Activated T-cell treated with anti-CD3 and anti-CD28 coated beads, Interleukin-2, amount 50 U/mL, for 72 hours (primary cell): Measurements from ENCODE around the gene CAB39L. TPM values are rescaled to one million over a fixed set of nuclear protein-coding genes. Genes with fewer than 3 reads are reported as not detected.
A peak's percentile ranks its signal among the peaks of the same experiment; 100 is the strongest.
"Not testable (repeated sequence)": the region's sequence is repeated elsewhere in the genome, so short reads cannot be mapped to it uniquely, and the experiment has no call there.

Experiments
- ATAC-seq, 2 donors: fragments of 150-1000 bp; cut with Tn5 transposase; replicated peaks in 1 of 2; 2 replicates each; pipeline ENCODE4 v1.10.0; 2021; ENCODE audit warnings: moderate library complexity in 2 of 2, mild to moderate bottlenecking in 1 of 2
- DNase-seq, 2 donors: peaks; one replicate each; pipeline ENCODE4 v3.0.0; 2021 to 2022; ENCODE audit warnings: mixed read lengths in 1 of 2
- H3K27ac Mint-ChIP-seq: one replicate; pipeline ENCODE4 v1.8.0; 2022; ENCODE audit warnings: mild to moderate bottlenecking, moderate library complexity, mixed read lengths
- H3K27me3 Mint-ChIP-seq: one replicate; pipeline ENCODE4 v1.8.0; 2022; ENCODE audit warnings: low read depth, mixed read lengths
- H3K36me3 Mint-ChIP-seq, 2 donors: one replicate each; pipeline ENCODE4 v1.8.0; 2022; ENCODE audit warnings: mixed read lengths in 2 of 2, mild to moderate bottlenecking in 1 of 2; ENCODE audit not compliant: insufficient read depth in 2 of 2
- H3K4me1 Mint-ChIP-seq: one replicate; pipeline ENCODE4 v1.8.0; 2022; ENCODE audit warnings: low read depth, mixed read lengths
- H3K4me3 Mint-ChIP-seq, 2 donors: one replicate each; pipeline ENCODE4 v1.8.0; 2022; ENCODE audit warnings: mild to moderate bottlenecking in 2 of 2, mixed read lengths in 2 of 2, moderate library complexity in 2 of 2
- H3K9me3 Mint-ChIP-seq, 2 donors: one replicate each; pipeline ENCODE4 v1.8.0; 2022; ENCODE audit warnings: mixed read lengths in 2 of 2
- total RNA-seq, 2 donors: library from RNA; stranded (reverse); gene quantifications; one replicate each; pipeline ENCODE4 v1.2.3, GENCODE V29; 2022

The CAB39L gene
- total RNA-seq, 2 donors from 2014 or later = 4.4 to 10.0 TPM

- ATAC-seq = no peak
- Mint-ChIP-seq H3K27me3 (no peaks in the 10 kb centered on the region), H3K36me3 (no peaks in the 10 kb centered on the region), H3K4me3 (no peak overlapping the region), H3K27ac (no peak overlapping the region), H3K4me1 (peaks cover 11% of the 10 kb centered on the region), H3K9me3 (no peaks in the 10 kb centered on the region)
- DNase-seq = no peak
Observed at GRCh38 chr13:49346460-49346859, 97.4 kb downstream of the CAB39L start.

- H3K4me3 Mint-ChIP-seq = no peak overlapping the region
- H3K9me3 Mint-ChIP-seq = no peaks in the 10 kb centered on the region
Observed at GRCh38 chr13:49343731-49344130, 100.1 kb downstream of the CAB39L start.

GRCh38 chr13:49343255-49343654 lies 100.6 kb downstream of the CAB39L start:
- Mint-ChIP-seq H3K27me3 (no peaks in the 10 kb centered on the region), H3K4me1 (peaks cover 9% of the 10 kb centered on the region)

More at GRCh38 chr13:49343731-49344130, 100.1 kb downstream of the CAB39L start:
- Mint-ChIP-seq H3K27ac (no peak overlapping the region), H3K36me3 (no peaks in the 10 kb centered on the region), H3K27me3 (no peaks in the 10 kb centered on the region), H3K4me1 (peaks cover 9% of the 10 kb centered on the region)
- ATAC-seq (no peak), DNase-seq (no peak)

GRCh38 chr13:49342454-49342853 lies 101.4 kb downstream of the CAB39L start:
- ATAC-seq = no peak
- peaks cover 9% of the 10 kb centered on the region for H3K4me1 Mint-ChIP-seq
- no peaks in the 10 kb centered on the region for H3K9me3 Mint-ChIP-seq
- no peaks in the 10 kb centered on the region for H3K36me3 Mint-ChIP-seq
- H3K4me3 Mint-ChIP-seq = no peak overlapping the region
- no peak overlapping the region for H3K27ac Mint-ChIP-seq
- DNase-seq = no peak
- no peaks in the 10 kb centered on the region for H3K27me3 Mint-ChIP-seq

More at GRCh38 chr13:49343255-49343654, 100.6 kb downstream of the CAB39L start:
- ATAC-seq (no peak), DNase-seq (no peak)
- no peaks in the 10 kb centered on the region for H3K9me3 Mint-ChIP-seq
- no peak overlapping the region for H3K27ac Mint-ChIP-seq
- H3K4me3 Mint-ChIP-seq = no peak overlapping the region
- no peaks in the 10 kb centered on the region for H3K36me3 Mint-ChIP-seq

GRCh38 chr13:49341941-49342340 lies 101.9 kb downstream of the CAB39L start:
- no peak for ATAC-seq
- no peak overlapping the region for H3K4me3 Mint-ChIP-seq
- no peaks in the 10 kb centered on the region for H3K27me3 Mint-ChIP-seq
- H3K4me1 Mint-ChIP-seq = peaks cover 9% of the 10 kb centered on the region
- no peaks in the 10 kb centered on the region for H3K36me3 Mint-ChIP-seq
- H3K9me3 Mint-ChIP-seq = no peaks in the 10 kb centered on the region
- no peak for DNase-seq
- no peak overlapping the region for H3K27ac Mint-ChIP-seq

DNA sequence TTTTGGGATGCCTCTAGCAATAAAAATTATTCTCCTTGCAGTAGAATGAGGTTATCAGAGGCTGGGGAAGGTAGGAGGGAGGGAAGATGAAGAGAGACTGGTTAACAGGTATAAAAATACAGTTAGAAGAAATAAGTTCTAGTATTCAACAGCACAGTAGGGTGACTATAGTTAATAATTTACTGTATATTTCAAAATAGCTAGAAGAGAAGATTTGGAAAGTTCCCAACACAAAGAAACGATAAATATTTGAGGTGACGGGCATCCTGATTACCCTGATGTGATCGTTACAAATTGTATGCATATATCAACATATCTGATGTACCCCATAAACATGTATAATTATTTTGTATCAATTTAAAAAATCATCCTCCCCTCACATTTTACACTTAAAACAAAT lies 102.3 kb downstream of the CAB39L start:
- peaks cover 9% of the 10 kb centered on the region for H3K4me1 Mint-ChIP-seq
- no peak overlapping the region for H3K4me3 Mint-ChIP-seq
- no peaks in the 10 kb centered on the region for H3K9me3 Mint-ChIP-seq
- no peaks in the 10 kb centered on the region for H3K36me3 Mint-ChIP-seq
- H3K27me3 Mint-ChIP-seq = no peaks in the 10 kb centered on the region
- no peak overlapping the region for H3K27ac Mint-ChIP-seq
- DNase-seq = no peak
- no peak for ATAC-seq

- no peak overlapping the region for H3K4me3 Mint-ChIP-seq
- peaks cover 9% of the 10 kb centered on the region for H3K4me1 Mint-ChIP-seq
- no peak for ATAC-seq
- no peaks in the 10 kb centered on the region for H3K27me3 Mint-ChIP-seq
- H3K36me3 Mint-ChIP-seq = no peaks in the 10 kb centered on the region
- DNase-seq = no peak
- H3K27ac Mint-ChIP-seq = no peak overlapping the region
- no peaks in the 10 kb centered on the region for H3K9me3 Mint-ChIP-seq
Observed at GRCh38 chr13:49340161-49340560, 103.7 kb downstream of the CAB39L start.

GRCh38 chr13:49336655-49337054 lies 107.2 kb downstream of the CAB39L start:
- ATAC-seq = no peak
- H3K27ac Mint-ChIP-seq = no peak overlapping the region
- H3K4me3 Mint-ChIP-seq = no peak overlapping the region
- no peaks in the 10 kb centered on the region for H3K36me3 Mint-ChIP-seq
- H3K9me3 Mint-ChIP-seq = no peaks in the 10 kb centered on the region
- H3K27me3 Mint-ChIP-seq = no peaks in the 10 kb centered on the region
- no peaks in the 10 kb centered on the region for H3K4me1 Mint-ChIP-seq
- no peak for DNase-seq

GRCh38 chr13:49330546-49330864 lies 113.4 kb downstream of the CAB39L start:
- DNase-seq = no peak
- no peaks in the 10 kb centered on the region for H3K9me3 Mint-ChIP-seq
- H3K27ac Mint-ChIP-seq = no peak overlapping the region
- no peaks in the 10 kb centered on the region for H3K4me1 Mint-ChIP-seq
- H3K4me3 Mint-ChIP-seq = no peak overlapping the region
- no peaks in the 10 kb centered on the region for H3K27me3 Mint-ChIP-seq
- H3K36me3 Mint-ChIP-seq = no peaks in the 10 kb centered on the region
- ATAC-seq = no peak

DNA sequence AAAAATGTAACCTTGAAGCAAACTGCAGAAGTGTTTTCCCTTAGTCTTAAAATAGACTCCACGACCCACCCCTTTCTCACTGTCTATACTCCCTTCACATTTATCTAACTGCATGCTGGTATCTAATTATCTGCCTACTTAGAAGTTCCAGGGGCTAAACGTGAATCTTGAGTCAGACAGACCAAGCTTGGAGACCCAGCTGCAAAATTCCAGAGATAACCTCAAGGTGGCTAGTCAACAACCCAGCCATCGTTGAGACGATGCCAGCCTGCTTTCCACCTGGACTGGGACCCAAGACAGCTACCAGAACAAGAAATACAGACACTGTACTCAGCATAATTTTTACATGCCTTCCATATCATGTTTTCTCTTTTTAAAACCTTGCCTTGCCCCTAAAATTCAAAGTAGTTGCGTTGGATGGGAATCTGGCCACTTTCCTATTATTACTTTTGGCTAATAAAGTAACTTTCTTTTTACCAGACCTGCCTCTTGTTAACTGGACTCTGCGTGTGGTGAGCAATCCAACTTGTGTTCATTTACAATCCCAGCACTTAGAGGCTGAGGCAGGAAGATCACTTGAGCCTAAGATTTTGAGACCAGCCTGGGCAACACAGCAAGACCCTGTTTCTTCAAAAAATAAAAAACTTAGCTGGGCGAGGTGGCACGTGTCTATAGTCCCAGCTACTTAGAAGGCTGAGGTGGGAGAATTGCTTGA lies 113.9 kb downstream of the CAB39L start:
- Mint-ChIP-seq H3K36me3 (no peaks in the 10 kb centered on the region), H3K4me1 (no peaks in the 10 kb centered on the region), H3K4me3 (no peak overlapping the region), H3K9me3 (no peaks in the 10 kb centered on the region), H3K27ac (peak overlapping the region; percentile 64), H3K27me3 (no peaks in the 10 kb centered on the region)
- no peak for DNase-seq
- ATAC-seq = no peak

DNA sequence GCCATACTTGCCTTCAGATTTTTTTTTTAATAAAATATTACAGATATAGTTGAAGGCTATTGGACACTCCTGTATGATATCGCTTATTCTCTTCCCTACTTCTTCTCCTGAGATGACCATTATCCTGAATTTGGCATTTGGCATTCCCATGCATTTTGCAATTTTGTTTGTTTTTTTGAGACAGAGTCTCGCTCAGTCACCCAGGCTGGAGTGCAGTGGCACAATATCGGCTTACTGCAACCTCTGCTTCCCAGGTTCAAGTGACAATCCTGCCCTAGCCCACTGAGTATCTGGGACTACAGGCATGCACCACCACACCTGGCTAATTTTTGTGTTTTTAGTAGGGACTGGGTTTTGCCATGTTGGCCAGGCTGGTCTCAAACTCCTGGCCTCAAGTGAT lies 116.7 kb downstream of the CAB39L start:
- DNase-seq, H3K36me3 Mint-ChIP-seq, H3K4me1 Mint-ChIP-seq, H3K27ac Mint-ChIP-seq, H3K9me3 Mint-ChIP-seq, H3K27me3 Mint-ChIP-seq, ATAC-seq, H3K4me3 Mint-ChIP-seq: not testable (repeated sequence)

GRCh38 chr13:49326222-49326917 lies 117.5 kb downstream of the CAB39L start:
- ATAC-seq (no peak), DNase-seq (no peak)
- H3K4me1 Mint-ChIP-seq = no peaks in the 10 kb centered on the region
- no peaks in the 10 kb centered on the region for H3K9me3 Mint-ChIP-seq
- no peaks in the 10 kb centered on the region for H3K36me3 Mint-ChIP-seq
- no peak overlapping the region for H3K4me3 Mint-ChIP-seq
- no peak overlapping the region for H3K27ac Mint-ChIP-seq
- H3K27me3 Mint-ChIP-seq = no peaks in the 10 kb centered on the region

DNA sequence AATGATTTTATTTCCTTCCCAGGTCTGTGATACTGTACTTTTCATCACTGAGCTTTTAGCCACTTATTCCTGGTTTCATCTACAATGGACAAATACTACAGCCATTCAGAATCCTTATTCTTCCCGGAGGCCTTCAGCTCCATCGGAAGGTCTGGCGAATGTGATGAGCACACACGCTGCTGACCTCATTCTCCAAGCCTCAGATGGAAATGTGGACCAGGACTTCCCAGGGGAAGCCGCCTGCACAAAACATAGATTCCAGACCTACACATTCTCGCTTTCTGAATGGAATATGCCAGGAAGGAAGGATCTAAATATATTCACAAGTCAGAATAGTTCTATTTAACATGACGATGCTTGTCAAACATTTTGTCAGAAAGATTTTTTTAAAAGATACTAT lies 120.5 kb downstream of the CAB39L start:
- DNase-seq (no peak), ATAC-seq (no peak)
- Mint-ChIP-seq H3K36me3 (no peaks in the 10 kb centered on the region), H3K4me1 (no peaks in the 10 kb centered on the region), H3K27me3 (no peaks in the 10 kb centered on the region), H3K27ac (no peak overlapping the region), H3K9me3 (no peaks in the 10 kb centered on the region), H3K4me3 (no peak overlapping the region)

DNA sequence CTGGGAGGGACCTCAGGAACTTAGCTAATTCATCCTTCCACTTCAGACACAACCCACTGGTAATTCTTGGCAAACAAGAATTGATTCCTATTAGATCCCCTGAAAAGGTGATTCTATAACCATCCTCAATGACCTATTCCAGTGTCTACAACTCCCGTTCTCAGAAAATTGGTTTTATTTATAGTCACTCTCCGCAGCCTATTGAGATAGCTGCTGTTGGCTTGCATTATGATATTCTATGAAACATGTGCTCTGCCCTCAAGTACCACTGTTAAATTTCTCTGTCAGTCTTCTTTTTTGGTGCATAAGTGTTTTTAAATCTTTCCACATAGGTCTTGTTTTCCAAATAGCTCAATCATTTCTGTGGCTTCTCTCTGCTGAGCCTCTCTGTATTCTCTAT lies 121.2 kb downstream of the CAB39L start:
- Mint-ChIP-seq H3K4me3 (no peak overlapping the region), H3K9me3 (no peaks in the 10 kb centered on the region), H3K4me1 (no peaks in the 10 kb centered on the region), H3K27me3 (no peaks in the 10 kb centered on the region), H3K27ac (no peak overlapping the region), H3K36me3 (no peaks in the 10 kb centered on the region)
- no peak for ATAC-seq
- no peak for DNase-seq
